GM12865 (cell line): ENCODE measurements around the gene SELPLG.

Experiments used
- DNase-seq: peaks from one replicate; pipeline ENCODE4 v3.0.0; 2010; ENCODE audit warnings: low read depth
- H3K4me3 ChIP-seq: 2 replicates; pipeline ENCODE4 v1.5.1; 2011; ENCODE audit warnings: mild to moderate bottlenecking, low read depth, low read length, control low read depth
- CTCF ChIP-seq: IDR thresholded peaks from 2 replicates; pipeline ENCODE4 v1.5.1; 2011; ENCODE audit warnings: low read length, control low read depth, low read depth, inconsistent platforms; ENCODE audit not compliant: insufficient read depth; ENCODE audit errors: missing control alignments

SELPLG gene

GRCh38 chr12:108653922-108654321 is 20.2 kb upstream of the SELPLG start:
- H3K4me3 ChIP-seq: no peak overlapping the region
- no peak for TF ChIP-seq CTCF
- no peak for DNase-seq

- no peak overlapping the region for H3K4me3 ChIP-seq
- no peak for TF ChIP-seq CTCF
- DNase-seq: no peak
Observed at GRCh38 chr12:108653082-108653516, 19.4 kb upstream of the SELPLG start.

GRCh38 chr12:108650083-108650482 is 16.4 kb upstream of the SELPLG start:
- no peak overlapping the region for H3K4me3 ChIP-seq
- DNase-seq: no peak
- TF ChIP-seq CTCF: no peak

GRCh38 chr12:108649669-108650068 is 16.0 kb upstream of the SELPLG start:
- no peak overlapping the region for H3K4me3 ChIP-seq
- TF ChIP-seq CTCF: no peak
- DNase-seq: no peak

GRCh38 chr12:108649126-108649525 is 15.4 kb upstream of the SELPLG start:
- no peak for DNase-seq
- no peak for TF ChIP-seq CTCF
- H3K4me3 ChIP-seq: no peak overlapping the region

GRCh38 chr12:108648371-108648770 is 14.7 kb upstream of the SELPLG start:
- DNase-seq: no peak
- no peak for TF ChIP-seq CTCF
- H3K4me3 ChIP-seq: no peak overlapping the region

- no peak for DNase-seq
- no peak for TF ChIP-seq CTCF
- H3K4me3 ChIP-seq: no peak overlapping the region
Observed at GRCh38 chr12:108647585-108648287, 14.0 kb upstream of the SELPLG start.
